Activated naive CD4-positive, alpha-beta T cell treated with anti-CD3 and anti-CD28 coated beads, Interleukin-2, amount 50 U/mL, for 72 hours (primary cell): ENCODE results near the gene ST3GAL4. TPM values are rescaled to one million over a fixed set of nuclear protein-coding genes. Genes with fewer than 3 reads are reported as not detected.
"Not testable (repeated sequence)": the region's sequence is repeated elsewhere in the genome, so short reads cannot be mapped to it uniquely, and the experiment has no call there.

Source experiments
- ATAC-seq, 2 donors: fragments of 150-1000 bp; cut with Tn5 transposase; 2 replicates each; pipeline ENCODE4 v1.10.0; 2021; ENCODE audit warnings: mild to moderate bottlenecking in 2 of 2, moderate library complexity in 2 of 2
- DNase-seq, 2 donors: peaks; one replicate each; pipeline ENCODE4 v3.0.0; 2021 to 2022; ENCODE audit warnings: low spot score in 2 of 2
- H3K27ac Mint-ChIP-seq, 2 donors: one replicate each; pipeline ENCODE4 v1.8.0; 2022; ENCODE audit warnings: mild to moderate bottlenecking in 2 of 2, mixed read lengths in 2 of 2
- H3K36me3 Mint-ChIP-seq, 2 donors: one replicate each; pipeline ENCODE4 v1.8.0; 2022; ENCODE audit warnings: mixed read lengths in 2 of 2
- H3K9me3 Mint-ChIP-seq, 2 donors: one replicate each; pipeline ENCODE4 v1.8.0; 2022; ENCODE audit warnings: mixed read lengths in 2 of 2
- total RNA-seq, 2 donors: library from RNA; stranded (reverse); gene quantifications; one replicate each; pipeline ENCODE4 v1.2.3, GENCODE V29; 2022

Gene ST3GAL4
- 10 to 100 TPM in 1 of 2 donors, 1 to 10 TPM in 1; 7.2 to 10.5 TPM for total RNA-seq

DNA sequence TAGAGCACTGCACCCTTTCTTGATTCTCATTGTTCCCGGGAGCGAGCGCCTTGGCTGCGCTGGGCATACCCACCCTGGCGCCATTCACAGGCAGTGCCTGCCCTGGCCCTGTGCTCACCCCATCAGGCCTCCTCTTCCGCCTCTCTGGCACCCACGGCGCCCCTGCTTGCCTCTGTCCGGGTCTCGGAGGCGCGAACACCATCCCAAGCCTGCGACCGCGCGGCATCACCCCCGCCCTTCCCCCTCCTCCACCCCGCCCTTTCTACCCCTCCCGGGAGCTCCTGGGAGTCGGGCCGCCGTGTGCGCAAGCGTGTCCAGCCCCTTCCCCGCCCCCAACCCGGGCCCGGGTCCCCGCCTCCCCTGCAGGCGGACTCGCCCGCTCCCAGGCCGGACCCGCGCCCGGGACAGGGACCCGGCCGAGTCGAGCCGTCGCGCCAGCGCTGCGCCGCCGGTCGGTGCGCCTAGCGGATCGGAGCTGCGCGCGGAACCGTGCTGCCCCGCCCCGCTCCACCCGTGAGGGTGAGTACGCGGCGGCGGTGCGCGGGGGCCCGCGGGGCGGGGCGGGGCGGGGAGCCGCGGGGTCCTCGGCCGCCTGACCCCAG is at the start of gene ST3GAL4:
Gene ST3GAL4 (plus strand): TSS at position 363 of the 602 bp plus-strand sequence. CDS start 50,470 bp downstream, outside the sequence.
- no peaks in the 10 kb centered on the region for H3K9me3 Mint-ChIP-seq
- peak within 1 kb of the TSS; percentile 87 to 96 for H3K27ac Mint-ChIP-seq
- H3K36me3 Mint-ChIP-seq, result peaks cover 13 to 16% of the 10 kb centered on the region in 2 donors
- ATAC-seq, result peak; percentile 74 to 76
- DNase-seq, result peak; percentile 72 to 73

DNA sequence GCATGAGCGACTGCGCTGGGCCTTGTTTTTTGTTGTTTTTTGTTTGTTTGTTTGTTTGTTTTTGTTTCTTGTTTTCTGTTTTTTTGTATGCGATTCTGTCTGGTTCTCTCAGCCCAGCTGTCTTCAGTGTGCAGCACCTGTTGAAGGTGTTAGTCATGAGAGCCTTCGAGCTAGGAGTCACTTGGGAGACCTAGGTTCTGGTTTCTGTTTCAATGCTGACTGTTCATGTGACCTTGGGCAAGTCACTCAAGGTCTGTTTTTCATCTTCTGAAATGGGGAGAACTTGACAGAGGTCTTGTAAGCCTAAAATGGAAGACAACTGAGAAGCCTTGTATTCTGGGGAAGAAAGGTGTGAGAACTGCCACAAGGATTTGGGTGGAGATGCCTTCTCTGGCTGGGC is 49.8 kb upstream of the ST3GAL4 start:
- Mint-ChIP-seq H3K9me3 (no peaks in the 10 kb centered on the region), H3K27ac (peak overlapping the region; percentile 83 to 90), H3K36me3 (peaks cover 25 to 33% of the 10 kb centered on the region in 2 donors)
- no peak for DNase-seq
- peak; percentile 62 to 65 for ATAC-seq

DNA sequence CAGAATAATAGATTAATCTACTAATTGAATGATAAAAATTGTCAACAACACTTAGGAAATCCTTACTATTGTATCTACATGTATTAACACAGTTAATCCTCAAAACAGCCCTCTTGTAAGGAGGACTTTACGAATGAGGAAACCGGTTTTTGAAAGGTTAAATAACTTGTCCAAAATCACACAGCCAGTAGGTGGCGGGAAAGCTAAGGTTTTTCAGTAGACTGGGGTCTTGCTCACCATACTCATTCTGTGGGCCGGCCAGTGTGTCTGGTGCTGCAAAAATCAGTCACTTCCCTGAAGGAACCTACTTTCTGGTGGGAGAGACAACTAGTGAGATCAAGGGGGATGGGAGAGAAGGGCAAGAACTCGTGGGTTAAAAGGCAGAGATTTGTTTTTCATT is 47.8 kb upstream of the ST3GAL4 start:
- DNase-seq, result no peak
- H3K9me3 Mint-ChIP-seq, result no peaks in the 10 kb centered on the region

DNA sequence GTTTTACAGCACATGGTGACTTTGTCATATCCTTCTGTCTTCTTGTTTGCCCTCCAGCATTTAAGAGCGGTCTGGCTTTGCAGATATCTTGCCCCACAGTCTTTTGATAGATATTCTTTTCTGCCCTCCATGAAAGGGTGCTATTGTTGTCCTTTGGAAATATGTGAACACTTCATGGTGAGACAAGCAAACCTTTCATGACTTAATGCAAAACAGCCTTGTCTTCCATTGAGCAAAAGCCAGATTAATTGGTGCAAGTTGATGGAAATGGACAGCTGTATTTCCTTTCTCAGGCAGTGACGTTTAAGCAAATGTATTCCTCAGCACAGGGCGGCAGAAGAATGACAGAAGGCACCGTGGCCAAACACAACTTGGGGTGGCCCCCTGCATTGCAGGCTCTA is 47.2 kb upstream of the ST3GAL4 start:
- H3K36me3 Mint-ChIP-seq, result peaks cover 20 to 24% of the 10 kb centered on the region in 2 donors
- no peaks in the 10 kb centered on the region for H3K9me3 Mint-ChIP-seq
- ATAC-seq, result no peak

More for the DNA sequence above, 47.8 kb upstream of the ST3GAL4 start:
- Mint-ChIP-seq H3K36me3 (peaks cover 25 to 29% of the 10 kb centered on the region in 2 donors), H3K27ac (no peak overlapping the region)
- ATAC-seq, result no peak

DNA sequence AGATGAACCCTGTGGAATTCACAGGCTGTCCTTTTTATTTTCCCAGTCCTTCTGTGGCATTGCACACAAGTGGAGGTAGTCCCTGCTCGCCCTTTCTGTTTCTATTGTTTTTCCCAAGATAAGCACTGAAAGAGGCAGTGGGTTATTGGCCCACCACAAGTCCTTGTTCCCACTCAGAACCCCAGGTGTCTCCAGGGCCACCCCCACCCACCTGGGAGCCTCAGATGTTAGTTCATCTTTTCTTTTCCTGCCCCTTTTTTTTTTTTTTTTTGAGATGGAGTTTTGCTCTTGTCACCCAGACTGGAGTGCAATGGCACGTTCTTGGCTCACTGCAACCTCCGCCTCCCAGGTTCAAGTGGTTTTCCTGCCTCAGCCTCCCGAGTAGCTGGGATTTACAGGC is 46.7 kb upstream of the ST3GAL4 start:
- ATAC-seq, H3K9me3 Mint-ChIP-seq, H3K27ac Mint-ChIP-seq, DNase-seq: not testable (repeated sequence)
- peaks cover 15 to 20% of the 10 kb centered on the region in 2 donors for H3K36me3 Mint-ChIP-seq

More for the DNA sequence above, 47.2 kb upstream of the ST3GAL4 start:
- no peak for DNase-seq
- H3K27ac Mint-ChIP-seq, result no peak overlapping the region

DNA sequence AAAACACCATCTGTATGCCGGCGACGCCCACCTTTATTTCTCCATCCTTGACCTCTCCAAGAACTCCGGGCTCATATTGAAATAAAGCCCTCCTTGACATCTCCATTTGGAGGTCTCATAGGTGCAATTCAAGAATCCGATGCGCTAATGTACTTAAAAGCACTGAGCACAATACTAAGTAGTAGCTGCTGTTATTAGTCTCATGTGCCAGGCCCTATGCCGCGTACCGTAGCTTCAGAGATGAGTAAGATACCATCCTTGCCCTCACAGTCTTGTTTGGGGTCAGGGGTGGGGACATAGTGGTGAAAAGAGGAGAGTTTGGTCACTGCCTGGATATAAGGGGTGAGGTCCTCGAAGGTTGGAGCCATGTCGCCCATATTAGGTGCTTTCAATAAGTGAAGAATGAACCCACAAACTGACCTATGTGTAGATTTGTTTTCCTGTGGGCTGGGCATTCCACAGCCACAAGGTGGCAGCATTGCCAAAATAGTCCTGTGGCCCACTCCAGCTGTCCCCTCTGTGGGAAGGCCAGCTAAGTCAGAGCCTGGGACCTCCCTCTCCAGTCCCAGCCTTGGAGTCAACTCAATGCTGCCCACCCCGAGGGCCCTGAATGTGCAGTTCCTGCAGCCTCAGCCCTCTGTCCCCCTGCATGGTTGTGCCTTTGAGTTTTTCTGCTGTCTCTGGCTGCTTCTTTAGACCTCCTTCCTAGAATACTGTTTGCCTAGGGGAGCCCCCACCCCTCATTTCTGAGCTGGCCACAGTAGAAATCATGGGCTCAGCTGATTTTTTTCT is 45.1 kb upstream of the ST3GAL4 start:
- H3K9me3 Mint-ChIP-seq, result peaks cover 0 to 3% of the 10 kb centered on the region in 2 donors
- DNase-seq, result peak in 1 of 2 donors; percentile 64
- H3K36me3 Mint-ChIP-seq, result peaks cover 11 to 18% of the 10 kb centered on the region in 2 donors
- H3K27ac Mint-ChIP-seq, result no peak overlapping the region
- ATAC-seq, result peak; percentile 64 to 72

DNA sequence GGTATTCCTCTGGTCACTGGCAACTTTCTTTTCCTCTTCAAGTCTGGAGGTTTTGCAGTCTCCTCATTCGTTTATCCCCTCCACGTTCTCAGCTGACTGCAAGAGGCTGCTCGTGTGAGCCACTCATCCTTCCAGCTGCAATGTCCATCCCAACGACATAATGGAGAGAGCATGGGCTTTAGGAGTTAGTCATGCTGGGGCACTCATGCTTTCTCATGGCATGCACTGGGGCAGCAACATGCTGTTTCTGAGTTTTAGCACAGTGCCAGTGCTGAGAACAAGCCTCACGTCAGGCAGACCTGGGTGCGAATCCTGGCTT is 44.5 kb upstream of the ST3GAL4 start:
- DNase-seq (no peak), ATAC-seq (no peak)
- no peak overlapping the region for H3K27ac Mint-ChIP-seq
- peaks cover 7 to 18% of the 10 kb centered on the region in 2 donors for H3K36me3 Mint-ChIP-seq
- H3K9me3 Mint-ChIP-seq, result peaks cover 0 to 3% of the 10 kb centered on the region in 2 donors

DNA sequence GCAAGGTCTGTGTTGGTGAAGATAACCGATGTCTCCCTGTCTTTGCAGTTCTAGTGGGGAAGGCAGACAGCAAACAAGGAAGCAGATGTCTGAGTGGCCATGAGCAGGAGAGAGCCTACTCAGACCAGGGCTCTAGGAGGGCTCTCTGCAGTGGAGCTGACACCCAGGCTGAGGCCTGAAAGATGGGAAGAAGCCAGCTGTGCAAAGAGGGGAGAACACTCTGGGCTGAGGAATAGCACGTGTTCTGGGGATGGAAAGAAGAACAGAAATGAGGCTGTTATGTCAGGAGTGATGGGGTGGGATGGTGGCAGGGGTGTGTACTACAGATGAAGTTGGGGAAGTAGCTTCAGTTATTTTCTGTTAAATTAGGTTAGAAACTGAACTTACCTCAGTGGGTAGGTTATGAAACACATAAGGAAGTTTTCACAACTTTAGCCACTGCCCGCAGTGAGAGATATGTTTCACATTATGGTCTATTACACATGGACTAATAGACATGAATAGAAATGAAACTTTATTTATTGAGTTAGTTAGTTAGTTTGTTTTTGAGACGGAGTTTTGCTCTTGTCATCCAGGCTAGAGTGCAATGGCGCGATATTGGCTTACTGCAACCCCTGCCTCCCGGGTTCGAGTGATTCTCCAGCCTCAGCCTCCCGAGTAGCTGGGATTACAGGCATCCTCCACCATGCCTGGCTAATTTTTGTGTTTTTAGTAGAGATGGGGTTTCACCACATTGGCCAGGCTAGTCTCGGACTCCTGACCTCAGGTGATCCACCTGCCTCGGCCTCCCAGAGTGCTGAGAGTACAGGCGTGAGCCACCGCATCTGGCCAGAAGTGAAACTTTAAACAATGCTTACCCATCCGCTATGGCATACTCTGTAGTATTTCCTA is 43.8 kb upstream of the ST3GAL4 start:
- ATAC-seq (no peak), DNase-seq (no peak)
- H3K36me3 Mint-ChIP-seq, result peaks cover 13 to 24% of the 10 kb centered on the region in 2 donors
- peaks cover 0 to 3% of the 10 kb centered on the region in 2 donors for H3K9me3 Mint-ChIP-seq
- no peak overlapping the region for H3K27ac Mint-ChIP-seq

GRCh38 chr11:126312961-126313360 is 42.5 kb upstream of the ST3GAL4 start:
- ATAC-seq, result no peak
- no peak overlapping the region for H3K27ac Mint-ChIP-seq
- H3K36me3 Mint-ChIP-seq, result peaks cover 18 to 30% of the 10 kb centered on the region in 2 donors
- no peak for DNase-seq
- peaks cover 0 to 3% of the 10 kb centered on the region in 2 donors for H3K9me3 Mint-ChIP-seq

GRCh38 chr11:126313826-126314225 is 41.7 kb upstream of the ST3GAL4 start:
- Mint-ChIP-seq H3K27ac (no peak overlapping the region), H3K9me3 (peaks cover 0 to 3% of the 10 kb centered on the region in 2 donors), H3K36me3 (peaks cover 18 to 30% of the 10 kb centered on the region in 2 donors)
- no peak for DNase-seq
- ATAC-seq, result no peak

GRCh38 chr11:126317432-126317755 is 38.1 kb upstream of the ST3GAL4 start:
- Mint-ChIP-seq H3K27ac (peak overlapping the region; percentile 77 to 95), H3K36me3 (peaks cover 18 to 30% of the 10 kb centered on the region in 2 donors), H3K9me3 (peaks cover 0 to 3% of the 10 kb centered on the region in 2 donors)
- DNase-seq (peak in 1 of 2 donors; percentile 15), ATAC-seq (no peak)

DNA sequence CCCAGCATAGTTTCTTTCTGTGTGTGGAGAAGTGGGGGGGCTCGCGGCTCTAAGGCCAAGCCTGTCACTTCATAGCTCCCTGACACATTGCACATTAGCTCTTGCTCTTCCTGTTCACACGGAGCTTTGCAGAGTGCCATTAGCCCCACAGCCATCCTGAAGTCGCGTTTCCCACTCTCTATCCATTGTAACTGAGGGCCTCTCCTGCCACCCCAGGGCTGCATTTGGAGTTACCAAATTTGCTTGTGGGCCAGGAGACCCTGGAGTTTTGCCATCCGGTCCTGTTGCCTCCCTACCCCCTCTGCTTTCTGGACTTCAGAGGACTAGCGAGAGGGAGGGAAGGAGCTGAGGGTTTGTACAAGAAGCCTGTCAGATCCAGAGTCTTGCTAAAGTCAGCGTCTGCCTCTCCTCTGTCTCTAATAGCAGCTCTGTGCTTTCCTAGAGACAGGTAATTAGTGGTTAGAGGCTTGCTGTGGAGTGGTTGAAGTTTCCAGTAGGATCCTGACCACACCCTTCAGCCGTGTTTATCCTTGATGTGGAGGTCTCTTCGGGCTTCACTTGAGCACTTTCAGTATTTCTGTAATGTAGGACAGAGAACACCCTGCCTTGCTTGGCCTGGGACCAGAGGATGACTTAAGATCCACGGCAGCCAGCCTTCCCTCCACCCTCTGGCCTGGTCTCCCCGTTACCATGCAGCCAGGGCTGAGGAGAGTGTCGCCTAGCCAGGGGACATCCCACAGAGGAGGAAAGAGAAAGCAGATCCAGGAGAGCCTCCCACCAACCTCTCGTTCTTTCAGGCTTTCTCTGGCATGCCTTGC is 37.5 kb upstream of the ST3GAL4 start:
- Mint-ChIP-seq H3K36me3 (peaks cover 18 to 30% of the 10 kb centered on the region in 2 donors), H3K9me3 (peaks cover 0 to 3% of the 10 kb centered on the region in 2 donors), H3K27ac (peak overlapping the region; percentile 77 to 95)
- no peak for DNase-seq
- peak; percentile 77 to 81 for ATAC-seq

DNA sequence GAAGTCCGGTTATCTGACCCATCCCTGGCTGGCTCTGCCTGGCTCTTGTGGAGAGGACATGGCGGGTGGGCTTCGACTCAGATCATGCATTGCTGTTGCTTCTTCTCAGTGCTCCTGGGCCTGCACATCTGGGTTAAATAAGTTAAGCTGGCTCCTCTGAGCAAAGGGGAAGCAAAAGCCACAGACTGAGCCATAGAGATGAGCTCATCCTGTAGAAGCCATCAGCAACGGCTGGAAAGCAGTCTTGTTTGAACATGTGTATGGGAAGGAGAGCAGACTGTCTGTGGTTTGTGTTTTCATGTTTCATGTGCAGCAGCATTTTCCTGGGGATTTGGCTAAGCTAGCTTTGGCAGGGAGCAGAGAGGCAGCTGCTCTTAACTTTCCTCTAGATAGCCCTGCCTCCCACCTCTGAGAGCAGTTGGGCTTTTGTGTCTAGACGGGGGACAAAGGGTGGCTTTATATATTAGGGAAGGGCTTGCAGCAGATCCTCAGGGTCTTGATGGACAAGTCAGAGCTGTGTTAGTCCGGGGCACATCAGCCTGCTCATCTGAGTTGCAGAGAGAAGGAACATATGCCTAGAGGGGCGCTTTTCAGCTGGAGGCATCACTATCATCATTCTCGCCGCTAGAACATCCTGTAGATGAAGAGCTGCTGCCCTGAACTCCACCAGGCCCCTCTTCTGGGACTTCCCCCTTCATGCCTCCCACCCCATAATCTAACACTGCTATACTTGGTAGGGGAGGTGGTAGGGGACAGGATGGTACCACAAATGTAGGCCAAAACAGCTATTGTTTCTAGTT is 36.7 kb upstream of the ST3GAL4 start:
- no peak for DNase-seq
- Mint-ChIP-seq H3K9me3 (peaks cover 0 to 3% of the 10 kb centered on the region in 2 donors), H3K36me3 (peaks cover 18 to 29% of the 10 kb centered on the region in 2 donors), H3K27ac (peak overlapping the region; percentile 9 to 77)
- peak; percentile 81 to 84 for ATAC-seq

DNA sequence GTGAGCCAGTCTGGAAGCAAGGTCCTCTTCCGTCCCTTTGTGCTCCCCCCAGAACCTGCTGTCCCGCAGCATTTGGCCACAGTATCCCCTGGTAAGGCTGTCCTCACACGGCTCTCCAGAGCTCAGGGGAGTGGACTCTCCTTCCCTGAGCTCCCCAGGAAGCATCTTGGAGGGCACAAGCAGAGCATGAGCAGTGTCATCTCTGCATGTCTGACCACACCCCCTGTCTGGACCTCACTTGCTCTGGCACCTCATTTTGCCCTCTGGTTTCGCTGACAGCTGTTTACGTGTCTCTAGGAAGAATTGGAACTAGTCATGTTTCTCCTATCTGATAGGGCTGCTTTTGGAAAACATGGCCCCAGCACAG is 36.1 kb upstream of the ST3GAL4 start:
- Mint-ChIP-seq H3K27ac (peak overlapping the region in 1 of 2 donors; percentile 77), H3K36me3 (peaks cover 13 to 23% of the 10 kb centered on the region in 2 donors), H3K9me3 (no peaks in the 10 kb centered on the region)
- ATAC-seq (no peak), DNase-seq (no peak)

DNA sequence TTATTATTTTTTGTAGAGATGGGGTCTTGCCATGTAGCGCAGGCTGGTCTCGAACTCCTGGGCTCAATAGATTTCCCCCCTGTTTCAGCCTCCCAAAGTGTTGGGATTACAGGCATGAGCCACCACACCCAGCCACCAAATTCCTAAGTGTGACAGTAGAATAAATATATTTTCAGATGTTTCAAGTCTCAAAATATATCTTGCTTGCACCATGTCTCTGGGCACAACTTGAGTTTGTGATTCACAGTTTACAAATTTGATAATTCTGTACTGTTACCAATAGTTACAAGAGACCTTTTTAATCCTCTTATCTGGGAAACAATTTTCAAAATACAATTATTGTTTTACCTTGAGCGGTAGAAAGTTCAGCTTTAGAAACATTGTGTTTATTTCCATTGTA is 32.5 kb upstream of the ST3GAL4 start:
- no peak for ATAC-seq
- DNase-seq, result no peak
- no peaks in the 10 kb centered on the region for H3K36me3 Mint-ChIP-seq
- H3K27ac Mint-ChIP-seq, result no peak overlapping the region
- no peaks in the 10 kb centered on the region for H3K9me3 Mint-ChIP-seq
